GM12878 (cell line): ENCODE data around the gene RAB29. TPM values are rescaled to one million over a fixed set of nuclear protein-coding genes. Genes with fewer than 3 reads are reported as not detected.

Experiments used
- CBX5 ChIP-seq: sonication (generic); IDR thresholded peaks from 2 replicates; pipeline ENCODE4 v1.6.1; 2016; ENCODE audit warnings: low read depth, moderate library complexity, mild to moderate bottlenecking, inconsistent platforms
- DPF2 ChIP-seq: fragments of 450-650 bp; IDR thresholded peaks from 2 replicates; pipeline ENCODE4 v1.6.1; 2017; ENCODE audit warnings: mild to moderate bottlenecking
- EGR1 ChIP-seq, 2 experiments: IDR thresholded peaks; 1 replicate in 1 of 2; 2 replicates in 1 of 2; pipeline ENCODE4 v1.6.1; 2011 to 2012; ENCODE audit warnings: low read depth in 2 of 2, low read length in 2 of 2, borderline replicate concordance in 1 of 2, mild to moderate bottlenecking in 1 of 2, moderate library complexity in 1 of 2
- ETV6 ChIP-seq, 2 experiments: fragments of 450-650 bp in 1 of 2; IDR thresholded peaks in 1 of 2; conservative IDR thresholded peaks in 1 of 2; 2 replicates each; pipeline ENCODE4 v1.6.1; 2014; ENCODE audit warnings: antibody characterized with exemption in 1 of 2, borderline replicate concordance in 1 of 2, low read depth in 1 of 2, mild to moderate bottlenecking in 1 of 2, moderate library complexity in 1 of 2
- FOXM1 ChIP-seq: IDR thresholded peaks from 2 replicates; pipeline ENCODE4 v1.6.1; 2012; ENCODE audit warnings: low read depth, mild to moderate bottlenecking, inconsistent platforms, low read length, moderate library complexity
- HDAC2 ChIP-seq: fragments of 200-600 bp; sonication (generic); IDR thresholded peaks from 2 replicates; pipeline ENCODE4 v1.6.1; 2017
- HDGF ChIP-seq: fragments of 450-650 bp; IDR thresholded peaks from 2 replicates; pipeline ENCODE4 v1.6.1; 2016; ENCODE audit warnings: antibody characterized with exemption
- NR2C1 ChIP-seq: fragments of 450-650 bp; IDR thresholded peaks from 2 replicates; pipeline ENCODE4 v1.6.1; 2017; ENCODE audit warnings: antibody characterized with exemption, mild to moderate bottlenecking, moderate library complexity
- RBBP5 ChIP-seq: fragments of 200-600 bp; sonication (generic); conservative IDR thresholded peaks from 2 replicates; pipeline ENCODE4 v1.6.1; 2016
- SPI1 ChIP-seq: IDR thresholded peaks from 2 replicates; pipeline ENCODE4 v1.6.1; 2011; ENCODE audit warnings: low read depth, mild to moderate bottlenecking, low read length, moderate library complexity, borderline replicate concordance; ENCODE audit not compliant: insufficient read depth
- SREBF1 ChIP-seq: IDR thresholded peaks from 2 replicates; pipeline ENCODE4 v1.6.1; 2012; ENCODE audit warnings: mild to moderate bottlenecking, low read length
- TARDBP ChIP-seq: IDR thresholded peaks from 2 replicates; pipeline ENCODE4 v1.6.1; 2016; ENCODE audit warnings: borderline replicate concordance
- TCF12 ChIP-seq: IDR thresholded peaks from 2 replicates; pipeline ENCODE4 v1.6.1; 2011; ENCODE audit warnings: low read depth, mild to moderate bottlenecking, low read length
- ZNF274 ChIP-seq: IDR thresholded peaks from one replicate; pipeline ENCODE4 v1.8.0; 2011; ENCODE audit not compliant: insufficient read length, insufficient read depth
- ZNF384 ChIP-seq: IDR thresholded peaks from 2 replicates; pipeline ENCODE4 v1.6.1; 2012; ENCODE audit warnings: low read depth, mild to moderate bottlenecking, low read length, improper control_type of control experiment, borderline replicate concordance
- polyA plus RNA-seq, 11 experiments: library from polyadenylated mRNA; depleted of rRNA in 4 of 11; unstranded in 6 of 11; stranded (reverse) in 5 of 11; fragments of >200 nt; fragmentation: Nextera tagmentation in 4 of 11; fragmentation: Illumina TruSeq in 1 of 11; extraction: Ambion mirVana in 4 of 11; extraction: Trizol in 1 of 11; gene quantifications; 1 replicate in 1 of 11; 2 replicates in 10 of 11; pipeline versions ENCODE4 v1.2.1 to v1.2.3, GENCODE V29; 2011 to 2016; ENCODE audit warnings: inconsistent platforms in 2 of 11, missing spikeins in 2 of 11, low read depth in 1 of 11
- total RNA-seq, 4 experiments: library from RNA; depleted of rRNA in 3 of 4; stranded (reverse); fragments of >200 nt in 3 of 4; fragmentation: Illumina TruSeq in 1 of 4; extraction: Trizol in 1 of 4; gene quantifications; 2 replicates each; pipeline versions ENCODE4 v1.2.1 to v1.2.3, GENCODE V29; 2013 to 2021
- TF ChIP-seq, protein P1 (sequence below): fragments of 450-650 bp; IDR thresholded peaks from 2 replicates; pipeline ENCODE4 v1.6.1; 2017; ENCODE audit warnings: mild to moderate bottlenecking, moderate library complexity
- TF ChIP-seq, protein P2 (sequence below): fragments of 450-650 bp; IDR thresholded peaks from 2 replicates; pipeline ENCODE4 v1.6.1; 2017; ENCODE audit warnings: mild to moderate bottlenecking, moderate library complexity

Gene RAB29
- total and polyA plus RNA-seq, 10 of the 15 experiments (the other 5 are each of a cell fraction or from before 2014, with no cell fraction given): 11.7 to 74.5 (median 15.0) TPM

GRCh38 chr1:205749234-205750137 is 25.8 kb downstream of the RAB29 start (continued):
- TF ChIP-seq NR2C1 (peak; percentile 12; the same call in 1 of the 2 replicates), EGR1 (IDR thresholded peaks at IDR 0.05; ENCODE audit: borderline replicate concordance in 1 of 2, low read depth in 2 of 2, low read length in 2 of 2) (peak; percentile 45 to 98), FOXM1 (0 out of 2 replicates have a peak, but pooled peaks have one; percentile 34), ZNF274 (no peak), DPF2 (peak; percentile 83), CBX5 (peak; percentile 48; the same call in 1 of the 2 replicates), RBBP5 (no peak), TARDBP (0 out of 2 replicates have a peak, but pooled peaks have one; percentile 20), ZNF384 (peak; percentile 59; the same call in 1 of the 2 replicates), HDAC2 (0 out of 2 replicates have a peak, but pooled peaks have one; percentile 24), TCF12 (peak; percentile 67; the same call in 1 of the 2 replicates), HDGF (peak; percentile 94), SREBF1 (no peak), ETV6 (conservative IDR thresholded peaks at IDR 0.05 in 1 of 2, IDR thresholded peaks at IDR 0.05 in 1 of 2; ENCODE audit: borderline replicate concordance in 1 of 2, low read depth in 1 of 2) (peak in 1 of 2 experiments; percentile 30; a peak in 1 of 4 replicates), SPI1 (no peak)
- TF ChIP-seq, protein P1, sequence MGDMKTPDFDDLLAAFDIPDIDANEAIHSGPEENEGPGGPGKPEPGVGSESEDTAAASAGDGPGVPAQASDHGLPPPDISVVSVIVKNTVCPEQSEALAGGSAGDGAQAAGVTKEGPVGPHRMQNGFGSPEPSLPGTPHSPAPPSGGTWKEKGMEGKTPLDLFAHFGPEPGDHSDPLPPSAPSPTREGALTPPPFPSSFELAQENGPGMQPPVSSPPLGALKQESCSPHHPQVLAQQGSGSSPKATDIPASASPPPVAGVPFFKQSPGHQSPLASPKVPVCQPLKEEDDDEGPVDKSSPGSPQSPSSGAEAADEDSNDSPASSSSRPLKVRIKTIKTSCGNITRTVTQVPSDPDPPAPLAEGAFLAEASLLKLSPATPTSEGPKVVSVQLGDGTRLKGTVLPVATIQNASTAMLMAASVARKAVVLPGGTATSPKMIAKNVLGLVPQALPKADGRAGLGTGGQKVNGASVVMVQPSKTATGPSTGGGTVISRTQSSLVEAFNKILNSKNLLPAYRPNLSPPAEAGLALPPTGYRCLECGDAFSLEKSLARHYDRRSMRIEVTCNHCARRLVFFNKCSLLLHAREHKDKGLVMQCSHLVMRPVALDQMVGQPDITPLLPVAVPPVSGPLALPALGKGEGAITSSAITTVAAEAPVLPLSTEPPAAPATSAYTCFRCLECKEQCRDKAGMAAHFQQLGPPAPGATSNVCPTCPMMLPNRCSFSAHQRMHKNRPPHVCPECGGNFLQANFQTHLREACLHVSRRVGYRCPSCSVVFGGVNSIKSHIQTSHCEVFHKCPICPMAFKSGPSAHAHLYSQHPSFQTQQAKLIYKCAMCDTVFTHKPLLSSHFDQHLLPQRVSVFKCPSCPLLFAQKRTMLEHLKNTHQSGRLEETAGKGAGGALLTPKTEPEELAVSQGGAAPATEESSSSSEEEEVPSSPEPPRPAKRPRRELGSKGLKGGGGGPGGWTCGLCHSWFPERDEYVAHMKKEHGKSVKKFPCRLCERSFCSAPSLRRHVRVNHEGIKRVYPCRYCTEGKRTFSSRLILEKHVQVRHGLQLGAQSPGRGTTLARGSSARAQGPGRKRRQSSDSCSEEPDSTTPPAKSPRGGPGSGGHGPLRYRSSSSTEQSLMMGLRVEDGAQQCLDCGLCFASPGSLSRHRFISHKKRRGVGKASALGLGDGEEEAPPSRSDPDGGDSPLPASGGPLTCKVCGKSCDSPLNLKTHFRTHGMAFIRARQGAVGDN: peak; percentile 36; the same call in 1 of the 2 replicates
- TF ChIP-seq, protein P2, sequence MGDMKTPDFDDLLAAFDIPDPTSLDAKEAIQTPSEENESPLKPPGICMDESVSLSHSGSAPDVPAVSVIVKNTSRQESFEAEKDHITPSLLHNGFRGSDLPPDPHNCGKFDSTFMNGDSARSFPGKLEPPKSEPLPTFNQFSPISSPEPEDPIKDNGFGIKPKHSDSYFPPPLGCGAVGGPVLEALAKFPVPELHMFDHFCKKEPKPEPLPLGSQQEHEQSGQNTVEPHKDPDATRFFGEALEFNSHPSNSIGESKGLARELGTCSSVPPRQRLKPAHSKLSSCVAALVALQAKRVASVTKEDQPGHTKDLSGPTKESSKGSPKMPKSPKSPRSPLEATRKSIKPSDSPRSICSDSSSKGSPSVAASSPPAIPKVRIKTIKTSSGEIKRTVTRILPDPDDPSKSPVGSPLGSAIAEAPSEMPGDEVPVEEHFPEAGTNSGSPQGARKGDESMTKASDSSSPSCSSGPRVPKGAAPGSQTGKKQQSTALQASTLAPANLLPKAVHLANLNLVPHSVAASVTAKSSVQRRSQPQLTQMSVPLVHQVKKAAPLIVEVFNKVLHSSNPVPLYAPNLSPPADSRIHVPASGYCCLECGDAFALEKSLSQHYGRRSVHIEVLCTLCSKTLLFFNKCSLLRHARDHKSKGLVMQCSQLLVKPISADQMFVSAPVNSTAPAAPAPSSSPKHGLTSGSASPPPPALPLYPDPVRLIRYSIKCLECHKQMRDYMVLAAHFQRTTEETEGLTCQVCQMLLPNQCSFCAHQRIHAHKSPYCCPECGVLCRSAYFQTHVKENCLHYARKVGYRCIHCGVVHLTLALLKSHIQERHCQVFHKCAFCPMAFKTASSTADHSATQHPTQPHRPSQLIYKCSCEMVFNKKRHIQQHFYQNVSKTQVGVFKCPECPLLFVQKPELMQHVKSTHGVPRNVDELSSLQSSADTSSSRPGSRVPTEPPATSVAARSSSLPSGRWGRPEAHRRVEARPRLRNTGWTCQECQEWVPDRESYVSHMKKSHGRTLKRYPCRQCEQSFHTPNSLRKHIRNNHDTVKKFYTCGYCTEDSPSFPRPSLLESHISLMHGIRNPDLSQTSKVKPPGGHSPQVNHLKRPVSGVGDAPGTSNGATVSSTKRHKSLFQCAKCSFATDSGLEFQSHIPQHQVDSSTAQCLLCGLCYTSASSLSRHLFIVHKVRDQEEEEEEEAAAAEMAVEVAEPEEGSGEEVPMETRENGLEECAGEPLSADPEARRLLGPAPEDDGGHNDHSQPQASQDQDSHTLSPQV: peak; percentile 85
